Cardiac muscle cell (in vitro differentiated cells and primary cell): Measurements from ENCODE around the gene ABCC1. TPM values are rescaled to one million over a fixed set of nuclear protein-coding genes. Genes with fewer than 3 reads are reported as not detected.

Experiments used
- DNase-seq, 2 donors: peaks; one replicate each; pipeline versions ENCODE4 v3.0.0 to v3.0.0-alpha.2; 2010 to 2017; ENCODE audit warnings: low read depth in 1 of 2, low spot score in 1 of 2
- H3K27ac ChIP-seq: fragments of 200-600 bp; sonication (generic); 2 replicates; pipeline ENCODE4 v1.5.1; 2016
- H3K27me3 ChIP-seq: fragments of 200-600 bp; sonication (generic); 2 replicates; pipeline ENCODE4 v1.6.0; 2016; ENCODE audit warnings: control low read depth
- H3K36me3 ChIP-seq: fragments of 200-600 bp; sonication (generic); 2 replicates; pipeline ENCODE4 v1.5.1; 2016; ENCODE audit warnings: control low read depth
- H3K4me1 ChIP-seq: fragments of 200-600 bp; sonication (generic); 2 replicates; pipeline ENCODE4 v1.8.1; 2017; ENCODE audit warnings: low read depth, mild to moderate bottlenecking, mixed run types
- H3K4me3 ChIP-seq: fragments of 200-600 bp; sonication (generic); 2 replicates; pipeline ENCODE4 v1.5.1; 2016; ENCODE audit warnings: mild to moderate bottlenecking
- H3K9me3 ChIP-seq: fragments of 200-600 bp; sonication (generic); 2 replicates; pipeline ENCODE4 v1.5.1; 2017; ENCODE audit warnings: low read depth, mild to moderate bottlenecking, control low read depth
- polyA plus RNA-seq: library from polyadenylated mRNA; unstranded; fragments of >200 nt; fragmentation: Nextera tagmentation; extraction: Ambion mirVana; gene quantifications from 2 replicates; pipeline ENCODE4 v1.2.1, GENCODE V29; 2016
- total RNA-seq: library from RNA; depleted of rRNA; stranded (reverse); fragments of >200 nt; gene quantifications from 2 replicates; pipeline ENCODE4 v1.2.3, GENCODE V29; 2016
- TF ChIP-seq, protein P1 (sequence below): IDR thresholded peaks from 2 replicates; pipeline ENCODE4 v1.5.1; 2012; ENCODE audit warnings: low read depth, mild to moderate bottlenecking, low read length

The ABCC1 gene
- total and polyA plus RNA-seq, 2 experiments from 2014 or later: 14.2 to 31.0 TPM

- no peaks in the 10 kb centered on the region for H3K9me3 ChIP-seq
- TF ChIP-seq, protein P1, sequence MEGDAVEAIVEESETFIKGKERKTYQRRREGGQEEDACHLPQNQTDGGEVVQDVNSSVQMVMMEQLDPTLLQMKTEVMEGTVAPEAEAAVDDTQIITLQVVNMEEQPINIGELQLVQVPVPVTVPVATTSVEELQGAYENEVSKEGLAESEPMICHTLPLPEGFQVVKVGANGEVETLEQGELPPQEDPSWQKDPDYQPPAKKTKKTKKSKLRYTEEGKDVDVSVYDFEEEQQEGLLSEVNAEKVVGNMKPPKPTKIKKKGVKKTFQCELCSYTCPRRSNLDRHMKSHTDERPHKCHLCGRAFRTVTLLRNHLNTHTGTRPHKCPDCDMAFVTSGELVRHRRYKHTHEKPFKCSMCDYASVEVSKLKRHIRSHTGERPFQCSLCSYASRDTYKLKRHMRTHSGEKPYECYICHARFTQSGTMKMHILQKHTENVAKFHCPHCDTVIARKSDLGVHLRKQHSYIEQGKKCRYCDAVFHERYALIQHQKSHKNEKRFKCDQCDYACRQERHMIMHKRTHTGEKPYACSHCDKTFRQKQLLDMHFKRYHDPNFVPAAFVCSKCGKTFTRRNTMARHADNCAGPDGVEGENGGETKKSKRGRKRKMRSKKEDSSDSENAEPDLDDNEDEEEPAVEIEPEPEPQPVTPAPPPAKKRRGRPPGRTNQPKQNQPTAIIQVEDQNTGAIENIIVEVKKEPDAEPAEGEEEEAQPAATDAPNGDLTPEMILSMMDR: no peak
- peaks cover 5% of the 10 kb centered on the region for H3K36me3 ChIP-seq
- DNase-seq: no peak
- no peaks in the 10 kb centered on the region for H3K27me3 ChIP-seq
- H3K27ac ChIP-seq: no peak overlapping the region
- H3K4me3 ChIP-seq: no peak overlapping the region
- no peaks in the 10 kb centered on the region for H3K4me1 ChIP-seq
Measured at GRCh38 chr16:16020291-16020690, 70.9 kb downstream of the ABCC1 start.

DNA sequence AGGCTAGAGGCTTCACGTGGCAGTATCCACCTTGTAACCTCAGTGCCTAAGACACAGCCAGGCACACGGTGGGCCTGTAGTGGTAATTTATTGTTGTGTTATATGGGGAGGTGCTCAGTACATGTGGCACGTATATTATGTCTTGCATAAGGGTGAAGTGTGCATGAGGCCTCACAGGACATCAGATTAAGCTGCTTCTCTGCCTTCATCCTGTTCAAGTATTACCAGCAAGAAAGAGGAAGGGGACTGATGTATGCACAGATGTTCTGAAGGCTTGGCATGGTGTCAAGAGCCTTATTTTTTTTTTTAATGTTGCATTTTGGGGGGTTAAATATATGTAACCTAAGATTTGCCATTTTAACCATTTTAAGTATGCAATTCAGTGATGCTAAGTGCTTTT is 71.6 kb downstream of the ABCC1 start:
- DNase-seq: no peak
- H3K4me1 ChIP-seq: no peaks in the 10 kb centered on the region
- H3K36me3 ChIP-seq: peaks cover 5% of the 10 kb centered on the region
- no peak overlapping the region for H3K27ac ChIP-seq
- no peaks in the 10 kb centered on the region for H3K9me3 ChIP-seq
- no peak overlapping the region for H3K4me3 ChIP-seq
- TF ChIP-seq, protein P1: no peak
- no peaks in the 10 kb centered on the region for H3K27me3 ChIP-seq

GRCh38 chr16:16021646-16021987 is 72.2 kb downstream of the ABCC1 start:
- Histone ChIP-seq H3K27ac (peak overlapping the region; percentile 51), H3K9me3 (no peaks in the 10 kb centered on the region), H3K36me3 (peaks cover 5% of the 10 kb centered on the region), H3K27me3 (no peaks in the 10 kb centered on the region), H3K4me1 (no peaks in the 10 kb centered on the region), H3K4me3 (no peak overlapping the region)
- TF ChIP-seq, protein P1: no peak
- no peak for DNase-seq

DNA sequence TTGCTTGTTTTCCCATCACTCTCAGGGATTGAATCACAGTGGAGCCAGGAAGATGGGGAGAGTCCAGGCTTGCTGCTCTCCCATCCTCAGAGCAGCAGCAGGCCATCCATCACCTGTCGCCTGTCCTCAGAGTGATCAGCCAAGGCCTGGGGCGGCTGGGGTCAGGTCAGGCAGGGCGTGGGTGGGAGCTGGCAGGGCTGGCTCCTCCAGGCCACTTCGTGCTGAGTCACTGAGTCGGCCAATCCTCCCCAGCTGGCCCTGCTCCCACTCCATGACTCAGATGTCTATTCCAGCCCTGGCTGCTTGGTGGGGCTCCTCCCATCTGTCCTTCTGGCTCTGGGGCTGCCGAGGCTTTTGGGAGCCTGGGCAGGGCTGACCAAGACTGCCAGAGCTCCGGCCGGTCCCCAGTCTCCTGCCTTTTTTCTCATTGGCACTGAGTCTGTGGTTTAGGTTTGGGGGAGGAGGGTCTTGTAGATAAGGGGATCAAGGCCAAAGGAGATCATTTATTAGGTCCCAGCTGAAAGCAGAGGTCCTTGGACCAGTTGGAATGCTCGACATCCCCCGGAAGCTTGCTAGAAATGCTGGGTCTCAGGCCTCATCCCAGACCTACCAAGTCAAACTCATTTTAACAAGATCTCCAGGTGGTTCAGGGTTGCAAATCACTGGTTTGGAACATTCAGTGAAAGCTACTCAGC is 72.7 kb downstream of the ABCC1 start:
- TF ChIP-seq, protein P1: no peak
- Histone ChIP-seq H3K36me3 (peaks cover 5% of the 10 kb centered on the region), H3K27me3 (no peaks in the 10 kb centered on the region), H3K4me1 (no peaks in the 10 kb centered on the region), H3K4me3 (no peak overlapping the region), H3K9me3 (no peaks in the 10 kb centered on the region), H3K27ac (peak overlapping the region; percentile 51)
- peak; percentile 77 to 96 for DNase-seq

DNA sequence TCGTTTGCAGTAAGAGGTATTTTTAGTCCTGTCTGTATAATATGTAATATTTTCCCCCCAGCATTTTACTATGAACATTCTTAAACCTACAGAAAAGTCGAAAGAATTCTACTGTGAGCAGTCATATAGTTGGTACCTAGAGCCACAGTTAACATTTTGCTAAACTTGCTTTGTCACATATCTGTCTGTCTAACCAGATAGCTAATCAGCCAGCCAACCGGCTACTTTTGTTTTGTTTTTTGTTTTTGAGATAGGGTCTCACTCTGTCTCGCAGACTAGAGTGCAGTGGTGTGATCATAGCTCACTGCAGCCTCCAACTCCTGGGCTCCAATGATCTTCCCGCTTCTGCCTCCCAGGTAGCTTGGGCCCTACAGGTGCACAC is 73.3 kb downstream of the ABCC1 start:
- TF ChIP-seq, protein P1: no peak
- no peaks in the 10 kb centered on the region for H3K4me1 ChIP-seq
- no peak for DNase-seq
- H3K27ac ChIP-seq: peak overlapping the region; percentile 51
- no peaks in the 10 kb centered on the region for H3K9me3 ChIP-seq
- no peaks in the 10 kb centered on the region for H3K27me3 ChIP-seq
- no peak overlapping the region for H3K4me3 ChIP-seq
- H3K36me3 ChIP-seq: peaks cover 5% of the 10 kb centered on the region
